Smooth muscle cell (in vitro differentiated cells): ENCODE results near the gene FSD2. TPM values are rescaled to one million over a fixed set of nuclear protein-coding genes. Genes with fewer than 3 reads are reported as not detected.
"Not testable (repeated sequence)": the region's sequence is repeated elsewhere in the genome, so short reads cannot be mapped to it uniquely, and the experiment has no call there.

Experiments
- DNase-seq: peaks from one replicate; lab custom pipeline; 2025; ENCODE audit not compliant: unreplicated experiment; lab: John Stamatoyannopoulos, UW
- H2AFZ ChIP-seq: fragments of 200-600 bp; sonication (generic); 2 replicates; pipeline ENCODE4 v1.6.0; 2016; ENCODE audit warnings: antibody characterized with exemption, low read depth, mild to moderate bottlenecking
- H3F3A ChIP-seq: fragments of 200-600 bp; sonication (generic); 2 replicates; pipeline ENCODE4 v1.6.0; 2017; ENCODE audit warnings: antibody characterized with exemption, low read depth
- H3K27ac ChIP-seq: fragments of 200-600 bp; sonication (generic); 2 replicates; pipeline ENCODE4 v1.5.1; 2016; ENCODE audit warnings: low read depth, mild to moderate bottlenecking
- H3K27me3 ChIP-seq: fragments of 200-600 bp; sonication (generic); 2 replicates; pipeline ENCODE4 v1.6.1; 2016; ENCODE audit warnings: low read depth, mild to moderate bottlenecking
- H3K36me3 ChIP-seq: fragments of 200-600 bp; sonication (generic); 2 replicates; pipeline ENCODE4 v1.5.1; 2016; ENCODE audit warnings: low read depth
- H3K4me1 ChIP-seq: fragments of 200-600 bp; sonication (generic); 2 replicates; pipeline ENCODE4 v1.5.1; 2016; ENCODE audit warnings: low read depth
- H3K4me2 ChIP-seq: fragments of 200-600 bp; sonication (generic); 2 replicates; pipeline ENCODE4 v1.6.0; 2016; ENCODE audit warnings: mild to moderate bottlenecking
- H3K4me3 ChIP-seq: fragments of 200-600 bp; sonication (generic); 2 replicates; pipeline ENCODE4 v1.5.1; 2016; ENCODE audit warnings: mild to moderate bottlenecking
- H3K79me2 ChIP-seq: fragments of 200-600 bp; sonication (generic); 2 replicates; pipeline ENCODE4 v1.6.0; 2016; ENCODE audit warnings: low read depth, mild to moderate bottlenecking
- H3K9ac ChIP-seq: fragments of 200-600 bp; sonication (generic); 2 replicates; pipeline ENCODE4 v1.6.0; 2016; ENCODE audit warnings: low read depth
- H3K9me3 ChIP-seq: fragments of 200-600 bp; sonication (generic); replicated peaks from 2 replicates; pipeline ENCODE4 v1.5.1; 2016; ENCODE audit warnings: low read depth
- H4K20me1 ChIP-seq: fragments of 200-600 bp; sonication (generic); 2 replicates; pipeline ENCODE4 v1.6.0; 2016; ENCODE audit warnings: low read depth
- WGBS: methylation state at CpG from one replicate; pipeline ENCODE4 v1.1.7; 2016; ENCODE audit warnings: low lambda C conversion rate; 5-methylcytosine and 5-hydroxymethylcytosine counted together
- polyA plus RNA-seq: library from polyadenylated mRNA; unstranded; fragments of >200 nt; fragmentation: Nextera tagmentation; extraction: Ambion mirVana; gene quantifications from 2 replicates; pipeline ENCODE4 v1.2.1, GENCODE V29; 2016
- total RNA-seq: library from RNA; depleted of rRNA; stranded (reverse); fragments of >200 nt; gene quantifications from 2 replicates; pipeline ENCODE4 v1.2.3, GENCODE V29; 2014
- TF ChIP-seq, protein P1 (sequence below): fragments of 200-600 bp; sonication (generic); IDR thresholded peaks from 2 replicates; pipeline ENCODE4 v1.5.1; 2017; ENCODE audit warnings: borderline replicate concordance, mild to moderate bottlenecking, antibody characterized with exemption; ENCODE audit not compliant: insufficient read depth, poor library complexity, severe bottlenecking

The FSD2 gene
- total and polyA plus RNA-seq, 2 experiments from 2014 or later, result not detected

DNA sequence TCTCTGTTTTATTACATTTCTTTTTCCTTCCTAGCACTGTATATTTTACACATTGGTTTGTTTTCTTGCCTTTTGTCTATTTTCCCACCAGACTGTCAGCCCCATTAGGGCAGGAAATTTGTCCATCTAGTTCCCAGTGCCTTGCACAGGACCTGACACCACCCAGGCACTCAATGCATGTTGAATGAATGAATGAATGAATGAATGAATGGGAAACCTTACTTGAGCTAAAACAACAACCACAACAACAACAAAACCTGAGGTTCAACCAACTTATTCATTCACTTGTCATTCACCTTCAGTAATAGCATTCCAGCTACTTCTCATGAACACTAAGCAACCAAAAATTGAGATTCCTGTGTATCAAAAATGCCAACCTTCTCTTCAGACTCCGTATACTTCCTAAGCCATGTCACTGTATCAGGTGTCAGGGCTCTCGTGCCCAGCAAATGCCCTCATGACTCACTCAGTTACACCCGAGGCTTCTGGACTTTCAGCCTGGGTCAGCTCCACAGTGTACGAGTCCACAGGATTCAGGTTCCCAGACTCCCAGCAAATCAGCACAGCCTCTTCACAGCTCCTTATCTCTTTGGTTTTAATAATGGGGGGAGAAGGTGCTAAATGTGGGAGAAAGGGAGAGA lies 37.3 kb downstream of the FSD2 start:
- Histone ChIP-seq H3K79me2 (no peaks in the 10 kb centered on the region), H3K27ac (no peak overlapping the region), H3K36me3 (no peaks in the 10 kb centered on the region), H2AFZ (no peak overlapping the region), H3F3A (no peaks in the 10 kb centered on the region), H4K20me1 (no peaks in the 10 kb centered on the region), H3K4me1 (no peaks in the 10 kb centered on the region), H3K9ac (no peak overlapping the region), H3K4me2 (no peak overlapping the region), H3K27me3 (no peaks in the 10 kb centered on the region), H3K4me3 (no peak overlapping the region), H3K9me3 (no peaks in the 10 kb centered on the region)
- no peak for DNase-seq
- WGBS, result 70% methylated on average over 4 of the region's 4 CpGs
- TF ChIP-seq, protein P1, sequence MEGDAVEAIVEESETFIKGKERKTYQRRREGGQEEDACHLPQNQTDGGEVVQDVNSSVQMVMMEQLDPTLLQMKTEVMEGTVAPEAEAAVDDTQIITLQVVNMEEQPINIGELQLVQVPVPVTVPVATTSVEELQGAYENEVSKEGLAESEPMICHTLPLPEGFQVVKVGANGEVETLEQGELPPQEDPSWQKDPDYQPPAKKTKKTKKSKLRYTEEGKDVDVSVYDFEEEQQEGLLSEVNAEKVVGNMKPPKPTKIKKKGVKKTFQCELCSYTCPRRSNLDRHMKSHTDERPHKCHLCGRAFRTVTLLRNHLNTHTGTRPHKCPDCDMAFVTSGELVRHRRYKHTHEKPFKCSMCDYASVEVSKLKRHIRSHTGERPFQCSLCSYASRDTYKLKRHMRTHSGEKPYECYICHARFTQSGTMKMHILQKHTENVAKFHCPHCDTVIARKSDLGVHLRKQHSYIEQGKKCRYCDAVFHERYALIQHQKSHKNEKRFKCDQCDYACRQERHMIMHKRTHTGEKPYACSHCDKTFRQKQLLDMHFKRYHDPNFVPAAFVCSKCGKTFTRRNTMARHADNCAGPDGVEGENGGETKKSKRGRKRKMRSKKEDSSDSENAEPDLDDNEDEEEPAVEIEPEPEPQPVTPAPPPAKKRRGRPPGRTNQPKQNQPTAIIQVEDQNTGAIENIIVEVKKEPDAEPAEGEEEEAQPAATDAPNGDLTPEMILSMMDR, result no peak

DNA sequence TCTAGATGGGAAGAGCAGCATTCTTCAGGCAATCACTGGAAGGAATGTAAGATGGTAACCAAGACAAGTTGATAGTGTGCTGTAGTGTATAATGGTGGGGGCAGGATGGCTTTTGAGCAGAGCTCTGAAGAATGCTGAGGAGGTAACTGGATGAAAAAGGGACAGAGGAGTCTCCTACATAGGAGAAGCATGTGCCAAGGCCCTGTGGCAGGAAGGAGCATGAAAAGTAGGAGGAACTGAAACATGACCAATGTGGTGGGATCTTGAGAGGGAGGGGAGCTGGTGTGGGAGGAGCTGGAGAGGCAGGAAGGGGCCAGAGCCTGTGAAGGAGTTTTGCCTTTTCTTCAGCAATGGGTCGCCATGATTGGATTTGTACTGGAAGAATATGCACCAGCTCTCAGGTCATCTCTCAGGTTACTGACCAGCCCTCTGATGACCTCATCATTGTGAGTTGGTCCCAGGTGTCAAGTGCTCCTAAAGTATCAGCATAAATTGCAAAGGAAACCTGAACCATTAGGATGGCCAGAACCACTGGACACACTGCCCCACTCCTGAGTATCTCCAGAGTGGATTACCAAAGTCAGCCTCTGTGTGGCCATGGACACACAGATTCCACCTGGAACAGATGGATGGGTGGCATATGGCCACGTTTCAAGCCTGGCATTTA lies 38.6 kb downstream of the FSD2 start:
- H4K20me1 ChIP-seq, result peaks cover 4% of the 10 kb centered on the region
- no peaks in the 10 kb centered on the region for H3K4me1 ChIP-seq
- H3K9me3 ChIP-seq, result no peaks in the 10 kb centered on the region
- H3K36me3 ChIP-seq, result no peaks in the 10 kb centered on the region
- H3K79me2 ChIP-seq, result no peaks in the 10 kb centered on the region
- H2AFZ ChIP-seq, result no peak overlapping the region
- DNase-seq, result no peak
- no peak overlapping the region for H3K9ac ChIP-seq
- H3F3A ChIP-seq, result no peaks in the 10 kb centered on the region
- H3K4me2 ChIP-seq, result no peak overlapping the region
- TF ChIP-seq, protein P1, result no peak
- H3K27ac ChIP-seq, result no peak overlapping the region
- H3K27me3 ChIP-seq, result no peaks in the 10 kb centered on the region
- 90% methylated on average over 2 of the region's 2 CpGs for WGBS
- no peak overlapping the region for H3K4me3 ChIP-seq

DNA sequence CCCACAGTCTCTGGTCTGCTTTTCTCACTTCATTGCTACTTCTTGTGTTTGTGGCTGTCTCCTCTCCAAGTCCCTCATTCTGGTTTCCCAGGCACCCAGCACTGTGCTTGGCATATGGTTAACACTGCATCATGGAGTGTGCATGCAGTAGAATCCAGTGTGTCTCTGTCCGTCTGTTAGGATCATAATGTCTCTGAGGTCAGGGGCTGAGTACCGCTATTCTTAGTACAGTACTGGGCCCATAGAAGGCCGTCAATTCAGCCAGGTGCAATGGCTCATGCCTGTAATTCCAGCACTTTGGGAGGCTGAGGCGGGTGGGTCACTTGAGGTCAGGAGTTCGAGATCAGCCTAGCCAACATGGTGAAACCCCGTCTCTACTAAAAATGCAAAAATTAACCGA lies 39.7 kb downstream of the FSD2 start:
- not testable (repeated sequence) for H3K27ac ChIP-seq, H3K79me2 ChIP-seq, H3F3A ChIP-seq, H3K27me3 ChIP-seq, DNase-seq, H4K20me1 ChIP-seq, H3K4me1 ChIP-seq, H3K36me3 ChIP-seq, H3K9ac ChIP-seq, H3K4me3 ChIP-seq, H2AFZ ChIP-seq, H3K4me2 ChIP-seq, H3K9me3 ChIP-seq
- 91% methylated on average over 7 of the region's 7 CpGs for WGBS

DNA sequence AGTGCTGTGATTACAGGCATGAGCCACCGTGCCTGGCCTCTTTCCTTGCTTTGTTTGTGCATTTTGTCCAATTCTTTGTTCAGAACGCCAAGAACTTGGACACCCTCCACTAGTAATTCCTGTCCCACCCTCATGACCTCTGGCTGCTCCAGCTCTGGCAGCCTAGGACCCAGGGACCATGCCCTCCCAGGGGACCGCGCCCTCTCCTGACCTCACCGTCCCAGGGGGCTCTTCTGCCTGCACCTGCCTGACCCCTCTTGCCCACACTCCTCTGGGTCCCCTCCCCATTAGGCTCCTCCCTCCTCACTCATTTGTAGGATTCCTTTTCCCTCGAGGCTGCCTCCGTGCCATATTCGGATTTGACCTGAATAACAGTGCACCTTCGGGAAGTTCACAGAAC lies 41.1 kb downstream of the FSD2 start:
- no peak overlapping the region for H3K9ac ChIP-seq

More for the DNA sequence above, 41.1 kb downstream of the FSD2 start:
- H3K36me3 ChIP-seq, result no peaks in the 10 kb centered on the region
- H3K9me3 ChIP-seq, result no peaks in the 10 kb centered on the region
- H3K27me3 ChIP-seq, result no peaks in the 10 kb centered on the region
- H3K4me3 ChIP-seq, result no peak overlapping the region
- H3K79me2 ChIP-seq, result no peaks in the 10 kb centered on the region
- H3F3A ChIP-seq, result no peaks in the 10 kb centered on the region
- peaks cover 20% of the 10 kb centered on the region for H4K20me1 ChIP-seq
- no peak overlapping the region for H2AFZ ChIP-seq
- WGBS, result 91% methylated on average over 9 of the region's 9 CpGs
- no peak for DNase-seq
- no peak overlapping the region for H3K4me2 ChIP-seq
- TF ChIP-seq, protein P1, result no peak
- H3K4me1 ChIP-seq, result no peaks in the 10 kb centered on the region
- H3K27ac ChIP-seq, result no peak overlapping the region
